ENCODE measurements around the gene RASAL2.

GRCh38 chr1:178335426-178335825 is 241.5 kb downstream of the RASAL2 start:
- no peak for TF ChIP-seq POLR2A (IDR thresholded peaks at IDR 0.05; ENCODE audit: low read depth, low read length)
- no peak for TF ChIP-seq POLR2AphosphoS5 (IDR thresholded peaks at IDR 0.05; ENCODE audit: low read depth, low read length)

All from GM12892 (cell line).